Hepatocyte (in vitro differentiated cells): ENCODE data around the gene RSPRY1. TPM values are rescaled to one million over a fixed set of nuclear protein-coding genes. Genes with fewer than 3 reads are reported as not detected.
"Not testable (repeated sequence)": the region's sequence is repeated elsewhere in the genome, so short reads cannot be mapped to it uniquely, and the experiment has no call there.

Source experiments
- DNase-seq: peaks from one replicate; pipeline ENCODE4 v3.0.0-alpha.2; 2016; ENCODE audit warnings: low spot score
- H2AFZ ChIP-seq: fragments of 200-600 bp; sonication (generic); 2 replicates; pipeline ENCODE4 v1.6.0; 2016; ENCODE audit warnings: antibody characterized with exemption, mild to moderate bottlenecking
- H3K27ac ChIP-seq: fragments of 200-600 bp; sonication (generic); 2 replicates; pipeline ENCODE4 v1.5.1; 2016; ENCODE audit warnings: mild to moderate bottlenecking
- H3K27me3 ChIP-seq: fragments of 200-600 bp; sonication (generic); 2 replicates; pipeline ENCODE4 v1.6.1; 2016
- H3K36me3 ChIP-seq: fragments of 200-600 bp; sonication (generic); replicated peaks from 2 replicates; pipeline ENCODE4 v1.5.1; 2016; ENCODE audit warnings: low read depth; ENCODE audit not compliant: insufficient read depth
- H3K4me1 ChIP-seq: fragments of 200-600 bp; sonication (generic); 2 replicates; pipeline ENCODE4 v1.5.1; 2016; ENCODE audit warnings: mild to moderate bottlenecking, moderate library complexity; ENCODE audit not compliant: insufficient read depth
- H3K4me2 ChIP-seq: fragments of 200-600 bp; sonication (generic); 2 replicates; pipeline ENCODE4 v1.6.0; 2016
- H3K4me3 ChIP-seq: fragments of 200-600 bp; sonication (generic); 2 replicates; pipeline ENCODE4 v1.5.1; 2016; ENCODE audit warnings: mild to moderate bottlenecking
- H3K79me2 ChIP-seq: fragments of 200-600 bp; sonication (generic); 2 replicates; pipeline ENCODE4 v1.6.0; 2017; ENCODE audit warnings: mild to moderate bottlenecking
- H3K9me2 ChIP-seq: fragments of 200-600 bp; sonication (generic); replicated peaks from 2 replicates; pipeline ENCODE4 v1.6.0; 2017; ENCODE audit warnings: mild to moderate bottlenecking; ENCODE audit not compliant: insufficient read depth
- H3K9me3 ChIP-seq: fragments of 200-600 bp; sonication (generic); 2 replicates; pipeline ENCODE4 v1.5.1; 2016; ENCODE audit warnings: low read depth, mild to moderate bottlenecking
- H4K20me1 ChIP-seq: fragments of 200-600 bp; sonication (generic); 2 replicates; pipeline ENCODE4 v1.6.0; 2016; ENCODE audit warnings: mild to moderate bottlenecking; ENCODE audit not compliant: insufficient read depth, poor library complexity, severe bottlenecking
- EZH2 ChIP-seq: fragments of 200-600 bp; sonication (generic); IDR thresholded peaks from 2 replicates; pipeline ENCODE4 v1.6.1; 2016; ENCODE audit warnings: antibody characterized with exemption, mild to moderate bottlenecking, borderline replicate concordance
- EZH2phosphoT487 ChIP-seq: fragments of 200-600 bp; sonication (generic); IDR thresholded peaks from one replicate; pipeline ENCODE4 v1.6.1; 2018; ENCODE audit warnings: antibody characterized with exemption, mild to moderate bottlenecking, low read depth, moderate library complexity; ENCODE audit not compliant: unreplicated experiment, severe bottlenecking
- WGBS: methylation state at CpG from one replicate; pipeline ENCODE4 v1.1.6; 2016; ENCODE audit warnings: low lambda C conversion rate; ENCODE audit errors: missing lambda C conversion rate; 5-methylcytosine and 5-hydroxymethylcytosine counted together
- polyA plus RNA-seq: library from polyadenylated mRNA; unstranded; fragments of >200 nt; fragmentation: Nextera tagmentation; extraction: Ambion mirVana; gene quantifications from 2 replicates; pipeline ENCODE4 v1.2.1, GENCODE V29; 2016
- total RNA-seq: library from RNA; depleted of rRNA; stranded (reverse); fragments of >200 nt; gene quantifications from 2 replicates; pipeline ENCODE4 v1.2.3, GENCODE V29; 2014
- TF ChIP-seq, protein P1 (sequence below): fragments of 200-600 bp; sonication (generic); IDR thresholded peaks from 2 replicates; pipeline ENCODE4 v1.5.1; 2016; ENCODE audit warnings: antibody characterized with exemption, mild to moderate bottlenecking; ENCODE audit not compliant: poor library complexity

Gene RSPRY1
- total and polyA plus RNA-seq, 2 experiments from 2014 or later = 42.3 to 57.5 TPM

- no peak overlapping the region for H3K4me2 ChIP-seq
- no peak overlapping the region for H3K4me3 ChIP-seq
- H3K27ac ChIP-seq = peak overlapping the region; percentile 20
- peaks cover 28% of the 10 kb centered on the region for H3K4me1 ChIP-seq
- H3K9me3 ChIP-seq = no peaks in the 10 kb centered on the region
- H3K9me2 ChIP-seq = no peaks in the 10 kb centered on the region
- no peak for TF ChIP-seq EZH2
- TF ChIP-seq, protein P1, sequence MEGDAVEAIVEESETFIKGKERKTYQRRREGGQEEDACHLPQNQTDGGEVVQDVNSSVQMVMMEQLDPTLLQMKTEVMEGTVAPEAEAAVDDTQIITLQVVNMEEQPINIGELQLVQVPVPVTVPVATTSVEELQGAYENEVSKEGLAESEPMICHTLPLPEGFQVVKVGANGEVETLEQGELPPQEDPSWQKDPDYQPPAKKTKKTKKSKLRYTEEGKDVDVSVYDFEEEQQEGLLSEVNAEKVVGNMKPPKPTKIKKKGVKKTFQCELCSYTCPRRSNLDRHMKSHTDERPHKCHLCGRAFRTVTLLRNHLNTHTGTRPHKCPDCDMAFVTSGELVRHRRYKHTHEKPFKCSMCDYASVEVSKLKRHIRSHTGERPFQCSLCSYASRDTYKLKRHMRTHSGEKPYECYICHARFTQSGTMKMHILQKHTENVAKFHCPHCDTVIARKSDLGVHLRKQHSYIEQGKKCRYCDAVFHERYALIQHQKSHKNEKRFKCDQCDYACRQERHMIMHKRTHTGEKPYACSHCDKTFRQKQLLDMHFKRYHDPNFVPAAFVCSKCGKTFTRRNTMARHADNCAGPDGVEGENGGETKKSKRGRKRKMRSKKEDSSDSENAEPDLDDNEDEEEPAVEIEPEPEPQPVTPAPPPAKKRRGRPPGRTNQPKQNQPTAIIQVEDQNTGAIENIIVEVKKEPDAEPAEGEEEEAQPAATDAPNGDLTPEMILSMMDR = no peak
- TF ChIP-seq EZH2phosphoT487 = no peak
- DNase-seq = peak; percentile 61
- H2AFZ ChIP-seq = no peak overlapping the region
- peaks cover 76% of the 10 kb centered on the region for H4K20me1 ChIP-seq
- peaks cover 95% of the 10 kb centered on the region for H3K79me2 ChIP-seq
- no peaks in the 10 kb centered on the region for H3K36me3 ChIP-seq
- H3K27me3 ChIP-seq = no peaks in the 10 kb centered on the region
Observed at GRCh38 chr16:57194512-57194911, 8.4 kb downstream of the RSPRY1 start.

- H2AFZ ChIP-seq = no peak overlapping the region
- WGBS = 90% methylated on average over 4 of the region's 4 CpGs
- H3K4me3 ChIP-seq = no peak overlapping the region
- H3K27me3 ChIP-seq = no peaks in the 10 kb centered on the region
- H3K9me2 ChIP-seq = no peaks in the 10 kb centered on the region
- peaks cover 58% of the 10 kb centered on the region for H4K20me1 ChIP-seq
- TF ChIP-seq EZH2phosphoT487 = no peak
- TF ChIP-seq EZH2 = no peak
- TF ChIP-seq, protein P1 = no peak
- H3K27ac ChIP-seq = peak overlapping the region; percentile 31
- no peaks in the 10 kb centered on the region for H3K36me3 ChIP-seq
- H3K79me2 ChIP-seq = peaks cover 80% of the 10 kb centered on the region
- no peaks in the 10 kb centered on the region for H3K9me3 ChIP-seq
- DNase-seq = no peak
- H3K4me1 ChIP-seq = peaks cover 18% of the 10 kb centered on the region
- H3K4me2 ChIP-seq = no peak overlapping the region
Observed at GRCh38 chr16:57196286-57196685, 10.2 kb downstream of the RSPRY1 start.

DNA sequence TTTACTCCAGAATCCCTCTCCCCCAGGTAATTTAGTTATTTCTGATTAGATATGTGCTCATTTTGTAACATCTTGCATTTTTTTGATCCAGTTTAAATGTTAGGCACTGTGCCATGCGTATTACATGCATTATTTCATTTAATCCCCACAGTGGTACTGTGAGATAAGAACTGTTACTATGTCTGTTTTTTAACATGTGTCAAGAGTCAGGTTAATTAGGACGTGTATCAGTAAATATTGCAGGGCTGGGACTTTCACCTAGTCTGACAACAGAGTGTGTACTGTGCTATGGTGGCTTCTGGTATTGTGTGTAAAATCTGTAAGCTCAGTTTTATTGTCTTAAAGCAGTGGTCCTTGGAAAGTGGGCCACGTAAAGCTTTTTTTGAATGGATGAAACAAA is 10.6 kb downstream of the RSPRY1 start:
- WGBS = 49% methylated on average over 3 of the region's 3 CpGs
- H3K9me3 ChIP-seq = no peaks in the 10 kb centered on the region
- no peak for DNase-seq
- no peak overlapping the region for H2AFZ ChIP-seq
- no peaks in the 10 kb centered on the region for H3K9me2 ChIP-seq
- H3K27me3 ChIP-seq = no peaks in the 10 kb centered on the region
- peak overlapping the region; percentile 27 for H3K4me2 ChIP-seq
- no peaks in the 10 kb centered on the region for H3K36me3 ChIP-seq
- H3K4me1 ChIP-seq = peaks cover 13% of the 10 kb centered on the region
- H4K20me1 ChIP-seq = peaks cover 54% of the 10 kb centered on the region
- H3K79me2 ChIP-seq = peaks cover 75% of the 10 kb centered on the region
- H3K4me3 ChIP-seq = no peak overlapping the region
- H3K27ac ChIP-seq = peak overlapping the region; percentile 31
- TF ChIP-seq, protein P1 = no peak
- TF ChIP-seq EZH2phosphoT487 (no peak), EZH2 (no peak)

GRCh38 chr16:57200321-57200720 is 14.2 kb downstream of the RSPRY1 start:
- H3K4me3 ChIP-seq, H3K9me3 ChIP-seq, H3K9me2 ChIP-seq, H3K27ac ChIP-seq, H3K36me3 ChIP-seq, H3K4me2 ChIP-seq, H3K27me3 ChIP-seq, H2AFZ ChIP-seq, DNase-seq, H3K4me1 ChIP-seq: not testable (repeated sequence)
- Histone ChIP-seq H3K79me2 (peaks cover 75% of the 10 kb centered on the region), H4K20me1 (peaks cover 30% of the 10 kb centered on the region)
- WGBS = 90% methylated on average over 7 of the region's 24 CpGs

- H3K9me3 ChIP-seq, H3K4me3 ChIP-seq, H3K36me3 ChIP-seq, H3K27me3 ChIP-seq, H3K4me2 ChIP-seq, H2AFZ ChIP-seq, H3K9me2 ChIP-seq, H3K4me1 ChIP-seq, DNase-seq, H3K27ac ChIP-seq: not testable (repeated sequence)
- 96% methylated on average over 9 of the region's 27 CpGs for WGBS
- Histone ChIP-seq H3K79me2 (peaks cover 69% of the 10 kb centered on the region), H4K20me1 (peaks cover 27% of the 10 kb centered on the region)
Observed at GRCh38 chr16:57200926-57201325, 14.8 kb downstream of the RSPRY1 start.
